Vagina (tissue), 2 donors: Measurements from ENCODE around the gene PDE4D.

Source experiments
- POLR2A ChIP-seq, 2 donors: fragments of 450-650 bp; IDR thresholded peaks; one replicate each; pipeline ENCODE4 v1.6.1; 2017; ENCODE audit warnings: antibody characterized with exemption in 2 of 2, mild to moderate bottlenecking in 2 of 2, moderate library complexity in 2 of 2
- POLR2AphosphoS5 ChIP-seq, 2 donors: sonication (generic); formaldehyde crosslinking; IDR thresholded peaks; one replicate each; pipeline ENCODE4 v1.9.0; 2017; ENCODE audit warnings: antibody characterized with exemption in 2 of 2, mild to moderate bottlenecking in 2 of 2, low read depth in 1 of 2; ENCODE audit not compliant: insufficient read depth in 1 of 2
- TF ChIP-seq, protein P1 (sequence below), 3 experiments: fragments of 450-650 bp in 2 of 3; fragments of 200-600 bp in 1 of 3; sonication (generic) in 1 of 3; IDR thresholded peaks; one replicate each; pipeline ENCODE4 v1.5.1; 2017 to 2019; ENCODE audit warnings: antibody characterized with exemption in 3 of 3, mild to moderate bottlenecking in 2 of 3, moderate library complexity in 2 of 3

DNA sequence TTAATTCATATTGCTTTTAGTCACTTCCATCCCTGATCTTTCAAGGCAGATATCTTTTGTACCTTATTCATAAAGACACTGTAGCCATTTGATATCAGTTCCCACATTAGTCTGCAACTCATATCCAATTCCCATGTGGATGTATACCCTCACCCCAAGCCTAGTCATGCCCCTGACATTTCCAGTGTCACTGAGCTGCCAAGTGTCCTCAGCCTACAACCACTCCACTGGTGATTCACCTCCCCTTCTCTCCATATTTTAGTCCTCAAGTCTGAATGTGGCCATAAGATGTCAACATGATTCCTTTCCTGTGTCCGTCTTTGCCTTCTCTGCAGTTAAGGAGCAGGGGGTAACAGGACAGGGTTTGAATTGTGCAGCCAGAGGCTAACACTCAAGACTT, 963.8 kb downstream of the PDE4D start:
- no peak for TF ChIP-seq POLR2AphosphoS5 (IDR thresholded peaks at IDR 0.05; ENCODE audit: insufficient read depth in 1 of 2, low read depth in 1 of 2)
- TF ChIP-seq, protein P1, sequence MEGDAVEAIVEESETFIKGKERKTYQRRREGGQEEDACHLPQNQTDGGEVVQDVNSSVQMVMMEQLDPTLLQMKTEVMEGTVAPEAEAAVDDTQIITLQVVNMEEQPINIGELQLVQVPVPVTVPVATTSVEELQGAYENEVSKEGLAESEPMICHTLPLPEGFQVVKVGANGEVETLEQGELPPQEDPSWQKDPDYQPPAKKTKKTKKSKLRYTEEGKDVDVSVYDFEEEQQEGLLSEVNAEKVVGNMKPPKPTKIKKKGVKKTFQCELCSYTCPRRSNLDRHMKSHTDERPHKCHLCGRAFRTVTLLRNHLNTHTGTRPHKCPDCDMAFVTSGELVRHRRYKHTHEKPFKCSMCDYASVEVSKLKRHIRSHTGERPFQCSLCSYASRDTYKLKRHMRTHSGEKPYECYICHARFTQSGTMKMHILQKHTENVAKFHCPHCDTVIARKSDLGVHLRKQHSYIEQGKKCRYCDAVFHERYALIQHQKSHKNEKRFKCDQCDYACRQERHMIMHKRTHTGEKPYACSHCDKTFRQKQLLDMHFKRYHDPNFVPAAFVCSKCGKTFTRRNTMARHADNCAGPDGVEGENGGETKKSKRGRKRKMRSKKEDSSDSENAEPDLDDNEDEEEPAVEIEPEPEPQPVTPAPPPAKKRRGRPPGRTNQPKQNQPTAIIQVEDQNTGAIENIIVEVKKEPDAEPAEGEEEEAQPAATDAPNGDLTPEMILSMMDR (IDR thresholded peaks at IDR 0.05), result no peak
- TF ChIP-seq POLR2A (IDR thresholded peaks at IDR 0.05), result no peak
